Activated CD8-positive, alpha-beta memory T cell treated with anti-CD3 and anti-CD28 coated beads for 24 hours (primary cell): ENCODE results near the gene TIMM44.

Experiments used
- DNase-seq: peaks from one replicate; pipeline ENCODE4 v3.0.0-alpha.2; 2020

The TIMM44 gene

GRCh38 chr19:7912697-7913564 lies 30.5 kb downstream of the TIMM44 start:
- no peak for DNase-seq

GRCh38 chr19:7912144-7912696 lies 31.2 kb downstream of the TIMM44 start:
- no peak for DNase-seq

- no peak for DNase-seq
Measured at GRCh38 chr19:7911508-7912143, 31.8 kb downstream of the TIMM44 start.

GRCh38 chr19:7910321-7911161 lies 32.9 kb downstream of the TIMM44 start:
- no peak for DNase-seq

- DNase-seq, result no peak
Measured at GRCh38 chr19:7909471-7910067, 33.9 kb downstream of the TIMM44 start.

GRCh38 chr19:7908742-7909461 lies 34.6 kb downstream of the TIMM44 start:
- no peak for DNase-seq

GRCh38 chr19:7908078-7908699 lies 35.3 kb downstream of the TIMM44 start:
- no peak for DNase-seq

- no peak for DNase-seq
Measured at GRCh38 chr19:7907544-7907943, 35.9 kb downstream of the TIMM44 start.

- no peak for DNase-seq
Measured at GRCh38 chr19:7907122-7907521, 36.3 kb downstream of the TIMM44 start.

GRCh38 chr19:7905859-7906258 lies 37.6 kb downstream of the TIMM44 start:
- DNase-seq, result no peak

- DNase-seq, result no peak
Measured at GRCh38 chr19:7905268-7905667, 38.2 kb downstream of the TIMM44 start.

GRCh38 chr19:7904074-7905020 lies 39.1 kb downstream of the TIMM44 start:
- DNase-seq, result no peak

GRCh38 chr19:7903244-7904073 lies 40.0 kb downstream of the TIMM44 start, which contains the start of gene MAP2K7:
Gene MAP2K7, plus strand, starts transcription at chr19:7903877. Its CDS starts 68 bp downstream, at chr19:7903945.
- peak; percentile 100 for DNase-seq

GRCh38 chr19:7902796-7903243 lies 40.6 kb downstream of the TIMM44 start:
- DNase-seq, result peak; percentile 73

- DNase-seq, result no peak
Measured at GRCh38 chr19:7901337-7901736, 42.1 kb downstream of the TIMM44 start.

GRCh38 chr19:7900931-7901330 lies 42.5 kb downstream of the TIMM44 start:
- DNase-seq, result no peak

- no peak for DNase-seq
Measured at GRCh38 chr19:7900401-7900870, 43.0 kb downstream of the TIMM44 start.

GRCh38 chr19:7899751-7900378 lies 43.6 kb downstream of the TIMM44 start:
- DNase-seq, result no peak
